SK-N-SH (cell line): ENCODE data around the gene RAB42.

Experiments used
- CTCF ChIP-seq: fragments of 200-600 bp; sonication (generic); IDR thresholded peaks from 2 replicates; pipeline ENCODE4 v1.6.1; 2017; ENCODE audit warnings: antibody characterized with exemption, mild to moderate bottlenecking, moderate library complexity
- FOSL2 ChIP-seq: IDR thresholded peaks from 2 replicates; pipeline ENCODE4 v1.4.0; 2012; ENCODE audit warnings: low read depth, mild to moderate bottlenecking, moderate library complexity, borderline replicate concordance
- YY1 ChIP-seq: IDR thresholded peaks from 2 replicates; pipeline ENCODE4 v1.4.0; 2012; ENCODE audit warnings: low read depth, mild to moderate bottlenecking

GRCh38 chr1:28578696-28579218 lies 13.3 kb upstream of the RAB42 start:
- TF ChIP-seq FOSL2 (no peak), YY1 (no peak), CTCF (no peak)
